ENCODE data around the gene GPX3. TPM values are rescaled to one million over a fixed set of nuclear protein-coding genes. Genes with fewer than 3 reads are reported as not detected.

Gene GPX3
- total RNA-seq, 6 experiments from 2014 or later, result 192 to 869 (median 343) TPM

GRCh38 chr5:151026679-151027078 lies 6.3 kb downstream of the GPX3 start:
- peak; percentile 11 for TF ChIP-seq POLR2A (IDR thresholded peaks at IDR 0.05)
- TF ChIP-seq, protein P1, sequence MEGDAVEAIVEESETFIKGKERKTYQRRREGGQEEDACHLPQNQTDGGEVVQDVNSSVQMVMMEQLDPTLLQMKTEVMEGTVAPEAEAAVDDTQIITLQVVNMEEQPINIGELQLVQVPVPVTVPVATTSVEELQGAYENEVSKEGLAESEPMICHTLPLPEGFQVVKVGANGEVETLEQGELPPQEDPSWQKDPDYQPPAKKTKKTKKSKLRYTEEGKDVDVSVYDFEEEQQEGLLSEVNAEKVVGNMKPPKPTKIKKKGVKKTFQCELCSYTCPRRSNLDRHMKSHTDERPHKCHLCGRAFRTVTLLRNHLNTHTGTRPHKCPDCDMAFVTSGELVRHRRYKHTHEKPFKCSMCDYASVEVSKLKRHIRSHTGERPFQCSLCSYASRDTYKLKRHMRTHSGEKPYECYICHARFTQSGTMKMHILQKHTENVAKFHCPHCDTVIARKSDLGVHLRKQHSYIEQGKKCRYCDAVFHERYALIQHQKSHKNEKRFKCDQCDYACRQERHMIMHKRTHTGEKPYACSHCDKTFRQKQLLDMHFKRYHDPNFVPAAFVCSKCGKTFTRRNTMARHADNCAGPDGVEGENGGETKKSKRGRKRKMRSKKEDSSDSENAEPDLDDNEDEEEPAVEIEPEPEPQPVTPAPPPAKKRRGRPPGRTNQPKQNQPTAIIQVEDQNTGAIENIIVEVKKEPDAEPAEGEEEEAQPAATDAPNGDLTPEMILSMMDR (IDR thresholded peaks at IDR 0.05), result no peak
- intact Hi-C loops (cut with DNase I), result no loop called here
- Histone ChIP-seq H3K27ac (peak overlapping the region; percentile 17 to 48 (median 21)), H3K9me3 (no peaks in the 10 kb centered on the region), H3K4me3 (no peak overlapping the region), H3K27me3 (no peaks in the 10 kb centered on the region), H3K4me1 (peaks cover 0 to 44% (median 17%) of the 10 kb centered on the region in 4 donors), H3K36me3 (peaks cover 0 to 55% (median 28%) of the 10 kb centered on the region in 4 donors)
- DNase-seq (peak in 1 of 3 donors; percentile 43), ATAC-seq (peak in 2 of 4 donors; percentile 3 to 7)
- WGBS (ENCODE audit: insufficient coverage, low coverage, low lambda C conversion rate, missing lambda C conversion rate), result 44% methylated on average over 3 of the region's 7 CpGs

DNA sequence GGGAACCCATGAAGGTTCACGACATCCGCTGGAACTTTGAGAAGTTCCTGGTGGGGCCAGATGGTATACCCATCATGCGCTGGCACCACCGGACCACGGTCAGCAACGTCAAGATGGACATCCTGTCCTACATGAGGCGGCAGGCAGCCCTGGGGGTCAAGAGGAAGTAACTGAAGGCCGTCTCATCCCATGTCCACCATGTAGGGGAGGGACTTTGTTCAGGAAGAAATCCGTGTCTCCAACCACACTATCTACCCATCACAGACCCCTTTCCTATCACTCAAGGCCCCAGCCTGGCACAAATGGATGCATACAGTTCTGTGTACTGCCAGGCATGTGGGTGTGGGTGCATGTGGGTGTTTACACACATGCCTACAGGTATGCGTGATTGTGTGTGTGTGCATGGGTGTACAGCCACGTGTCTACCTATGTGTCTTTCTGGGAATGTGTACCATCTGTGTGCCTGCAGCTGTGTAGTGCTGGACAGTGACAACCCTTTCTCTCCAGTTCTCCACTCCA lies 7.6 kb downstream of the GPX3 start:
- Histone ChIP-seq H3K36me3 (peaks cover 0 to 64% (median 32%) of the 10 kb centered on the region in 4 donors), H3K27me3 (no peaks in the 10 kb centered on the region), H3K4me3 (no peak overlapping the region), H3K4me1 (peaks cover 0 to 31% (median 12%) of the 10 kb centered on the region in 4 donors), H3K9me3 (no peaks in the 10 kb centered on the region), H3K27ac (peak overlapping the region in 1 of 3 donors; percentile 28)
- no peak for TF ChIP-seq POLR2A (IDR thresholded peaks at IDR 0.05)
- WGBS (ENCODE audit: insufficient coverage, low coverage, low lambda C conversion rate, missing lambda C conversion rate), result 76% methylated on average over 2 of the region's 11 CpGs
- no peak for DNase-seq
- ATAC-seq, result no peak
- intact Hi-C loops (cut with DNase I), result no loop called here

GRCh38 chr5:151028717-151029116 lies 8.3 kb downstream of the GPX3 start:
- H3K27ac ChIP-seq, result no peak overlapping the region
- H3K4me1 ChIP-seq, result peaks cover 0 to 26% (median 10%) of the 10 kb centered on the region in 4 donors

GRCh38 chr5:151029179-151030055 lies 9.0 kb downstream of the GPX3 start:
- Histone ChIP-seq H3K4me3 (no peak overlapping the region), H3K27ac (peak overlapping the region; percentile 24 to 31 (median 26)), H3K36me3 (peaks cover 0 to 72% (median 32%) of the 10 kb centered on the region in 4 donors), H3K4me1 (peaks cover 0 to 19% (median 6%) of the 10 kb centered on the region in 4 donors), H3K27me3 (no peaks in the 10 kb centered on the region), H3K9me3 (no peaks in the 10 kb centered on the region)
- DNase-seq, result no peak
- intact Hi-C loops (cut with DNase I), result no loop called here
- TF ChIP-seq, protein P1 (IDR thresholded peaks at IDR 0.05), result no peak
- no peak for TF ChIP-seq POLR2A (IDR thresholded peaks at IDR 0.05)
- 90% methylated on average over 8 of the region's 9 CpGs for WGBS (ENCODE audit: insufficient coverage, low coverage, low lambda C conversion rate, missing lambda C conversion rate)
- ATAC-seq, result peak in 2 of 4 donors; percentile 2 to 3

More at GRCh38 chr5:151028717-151029116, 8.3 kb downstream of the GPX3 start:
- Histone ChIP-seq H3K9me3 (no peaks in the 10 kb centered on the region), H3K36me3 (peaks cover 0 to 71% (median 32%) of the 10 kb centered on the region in 4 donors), H3K4me3 (no peak overlapping the region), H3K27me3 (no peaks in the 10 kb centered on the region)
- peak; percentile 46 for TF ChIP-seq POLR2A (IDR thresholded peaks at IDR 0.05)
- TF ChIP-seq, protein P1 (IDR thresholded peaks at IDR 0.05), result no peak
- 79% methylated on average over 5 of the region's 8 CpGs for WGBS (ENCODE audit: insufficient coverage, low coverage, low lambda C conversion rate, missing lambda C conversion rate)
- DNase-seq, result no peak
- peak; percentile 5 to 50 (median 8) for ATAC-seq
- intact Hi-C loops (cut with DNase I), result no loop called here

DNA sequence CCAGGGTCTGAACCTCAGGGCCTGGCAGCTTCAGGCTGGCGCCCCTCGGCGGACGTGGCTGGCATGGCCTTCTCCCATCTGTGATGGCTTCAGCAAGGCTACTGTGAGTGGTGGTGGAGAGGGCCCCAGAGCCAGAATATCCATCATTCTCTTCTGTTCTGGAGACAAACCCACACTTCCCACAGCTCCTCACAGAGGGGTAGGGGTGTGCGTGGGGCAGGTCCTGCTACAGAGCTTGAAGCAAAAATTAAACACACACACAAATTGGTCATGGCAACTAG lies 9.6 kb downstream of the GPX3 start:
- TF ChIP-seq POLR2A (IDR thresholded peaks at IDR 0.05), result no peak
- peak overlapping the region; percentile 24 to 31 (median 26) for H3K27ac ChIP-seq
- intact Hi-C loops (cut with DNase I), result no loop called here

More for the DNA sequence above, 9.6 kb downstream of the GPX3 start:
- Histone ChIP-seq H3K4me3 (no peak overlapping the region), H3K4me1 (peaks cover 0 to 14% (median 3%) of the 10 kb centered on the region in 4 donors), H3K9me3 (no peaks in the 10 kb centered on the region), H3K36me3 (peaks cover 2 to 73% (median 33%) of the 10 kb centered on the region in 4 donors), H3K27me3 (no peaks in the 10 kb centered on the region)
- DNase-seq (no peak), ATAC-seq (peak in 2 of 4 donors; percentile 3 to 18)
- 40% methylated on average over 2 of the region's 5 CpGs for WGBS (ENCODE audit: insufficient coverage, low coverage, low lambda C conversion rate, missing lambda C conversion rate)
